Psoas muscle (tissue), 8 donors: ENCODE measurements around the gene KCNQ5. TPM values are rescaled to one million over a fixed set of nuclear protein-coding genes. Genes with fewer than 3 reads are reported as not detected.

ENCODE experiments used
- ATAC-seq, 4 donors: fragments of 200-7000 bp; cut with Tn5 transposase; one replicate each; pipeline ENCODE4 v1.9.1; 2020; ENCODE audit warnings: moderate library complexity in 3 of 4, mild to moderate bottlenecking in 2 of 4
- DNase-seq, 2 donors: peaks; one replicate each; pipeline ENCODE4 v3.0.0-alpha.2; 2020
- H3K27ac ChIP-seq: fragments of 200-600 bp; one replicate; pipeline ENCODE4 v1.8.0; 2022
- H3K27me3 ChIP-seq, 3 donors: fragments of 200-600 bp in 1 of 3; one replicate each; pipeline versions ENCODE4 v1.6.1 to v1.8.0; 2013 to 2022; ENCODE audit warnings: low read length in 2 of 3, mild to moderate bottlenecking in 2 of 3, moderate library complexity in 1 of 3; ENCODE audit not compliant: insufficient read depth in 3 of 3
- H3K36me3 ChIP-seq, 2 donors: fragments of 200-600 bp in 1 of 2; one replicate each; pipeline versions ENCODE4 v1.6.1 to v1.8.0; 2013 to 2022; ENCODE audit warnings: low read depth in 1 of 2, mild to moderate bottlenecking in 1 of 2, moderate library complexity in 1 of 2; ENCODE audit not compliant: insufficient read depth in 1 of 2
- H3K4me1 ChIP-seq: fragments of 200-600 bp; one replicate; pipeline ENCODE4 v1.8.0; 2022
- H3K4me3 ChIP-seq: fragments of 200-600 bp; one replicate; pipeline ENCODE4 v1.8.0; 2022; ENCODE audit warnings: mild to moderate bottlenecking
- H3K9me3 ChIP-seq: fragments of 200-600 bp; one replicate; pipeline ENCODE4 v1.8.0; 2022
- CTCF ChIP-seq: fragments of 200-600 bp; IDR thresholded peaks from one replicate; pipeline ENCODE4 v1.8.0; 2022; ENCODE audit warnings: antibody characterized with exemption
- whole genome bisulfite sequencing, 3 donors: extraction: QIAGEN DNeasy Blood & Tissue Kit; methylation state at CpG; one replicate each; pipeline versions ENCODE4 v1.1.6 to v1.1.7; 2013; 5-methylcytosine and 5-hydroxymethylcytosine counted together
- intact Hi-C, 2 donors: fragments of 100-400 bp; cut with DNase I; formaldehyde crosslinking; loops; one replicate each; pipeline versions ENCODE4 v1.11.0 to v1.14.2; 2022
- polyA plus RNA-seq, 3 donors: library from polyadenylated mRNA; stranded (reverse); fragments of 200-250 nt; gene quantifications; one replicate each; pipeline ENCODE4 v1.2.3, GENCODE V29; 2013
- total RNA-seq, 4 donors: library from RNA; stranded (reverse); fragmentation: NEBNext Ultra II Directional in 2 of 4; extraction: Animal tissue kit (Norgen Biotek cat#: 25700) in 2 of 4; gene quantifications; one replicate each; pipeline versions ENCODE4 v1.2.1 to v1.2.4, GENCODE V29; 2021 to 2023
- donor health status: healthy with polysubstance abuse.
- donor health status: DM: no; HTN: no; CAD: no; lungs with moderate emphysema.
- donor health status: Bipolar disorder and iron deficiency.
- donor health status: healthy.
- donor health status: DM: yes; HTN: yes; CAD: no.
- donor health status: DM: no; HTN: no; CAD: no.
- donor health status: DM: no; HTN: no; CAD: no.
- donor health status: DM: yes; HTN: yes; CAD: no.

Gene KCNQ5
- total and polyA plus RNA-seq, 7 donors, result 4.4 to 90.7 (median 25.7) TPM

DNA sequence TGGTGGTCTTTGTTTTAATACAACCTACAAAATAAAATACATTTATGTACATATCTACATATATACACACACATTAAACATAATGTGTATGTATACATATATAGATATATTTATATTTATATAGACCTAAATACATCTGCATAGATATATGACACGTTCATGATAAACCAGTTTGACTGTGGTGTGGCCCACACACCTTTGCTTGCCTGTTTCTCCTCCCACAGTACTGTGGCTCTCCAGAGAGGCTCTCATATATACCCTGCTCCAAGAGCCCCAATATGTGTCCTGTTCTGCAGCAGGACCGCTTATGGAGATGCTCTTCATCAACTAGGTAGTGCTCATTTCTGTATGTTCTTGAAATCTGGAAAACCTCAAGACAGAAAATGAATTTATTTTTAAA is 207.0 kb downstream of the KCNQ5 start:
- WGBS, 3 donors, result 72 to 92% (median 92%) methylated on average over 2 of the region's 2 CpGs
- Histone ChIP-seq H3K36me3 (no peaks in the 10 kb centered on the region), H3K9me3 (no peaks in the 10 kb centered on the region), H3K27ac (no peak overlapping the region), H3K27me3 (no peaks in the 10 kb centered on the region), H3K4me1 (peaks cover 55% of the 10 kb centered on the region), H3K4me3 (no peak overlapping the region)
- no peak for ATAC-seq
- TF ChIP-seq CTCF, result no peak
- DNase-seq, result no peak
- intact Hi-C loops, result no loop called here

DNA sequence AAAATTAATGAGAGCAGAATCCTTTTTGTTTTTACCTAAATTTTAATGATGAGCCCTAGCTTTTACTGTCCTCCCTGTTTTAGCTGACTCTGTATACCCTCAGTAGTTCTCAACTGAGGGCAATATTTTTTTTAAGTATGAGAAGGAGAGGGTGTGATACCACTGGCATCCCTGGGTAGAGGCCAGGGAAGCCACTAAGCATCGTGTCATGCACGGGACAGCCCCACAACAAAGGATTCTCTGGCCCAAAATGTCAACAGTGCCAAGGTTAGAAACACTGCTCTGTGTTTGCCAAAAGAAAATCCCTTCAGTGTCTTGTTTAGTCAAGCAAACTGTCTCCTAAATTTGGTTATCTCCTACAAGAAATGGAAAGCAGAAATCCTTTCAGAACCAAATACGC is 210.4 kb downstream of the KCNQ5 start:
- TF ChIP-seq CTCF, result no peak
- WGBS, 3 donors, result 45 to 59% (median 47%) methylated on average over 3 of the region's 3 CpGs
- no peaks in the 10 kb centered on the region for H3K36me3 ChIP-seq
- ATAC-seq (peak; percentile 95 to 99 (median 98)), DNase-seq (peak in 1 of 2 donors; percentile 55)
- peak overlapping the region; percentile 50 for H3K27ac ChIP-seq
- no peak overlapping the region for H3K4me3 ChIP-seq
- H3K27me3 ChIP-seq, result no peaks in the 10 kb centered on the region
- intact Hi-C loops, result no loop called here
- no peaks in the 10 kb centered on the region for H3K9me3 ChIP-seq
- peaks cover 39% of the 10 kb centered on the region for H3K4me1 ChIP-seq

DNA sequence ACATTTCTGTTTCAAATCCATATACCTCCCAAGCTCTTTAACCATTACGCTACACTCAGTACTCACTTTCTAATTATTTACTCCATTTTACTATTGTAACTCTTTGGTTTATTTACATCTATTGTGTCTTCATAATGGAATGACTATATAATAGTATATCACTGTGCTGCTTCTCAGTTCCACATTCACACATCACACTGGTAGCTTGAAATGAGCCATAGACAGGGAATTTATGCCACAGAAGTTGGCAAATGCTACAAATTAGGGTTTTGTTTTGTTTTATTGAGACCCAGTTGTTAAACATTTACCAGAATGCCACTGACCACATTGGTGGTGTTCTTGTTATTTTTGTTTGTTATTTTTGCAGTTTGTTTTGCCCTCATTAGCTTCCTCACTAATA is 213.9 kb downstream of the KCNQ5 start:
- no peak for ATAC-seq
- 94 to 98% (median 95%) methylated on average over 1 of the region's 1 CpG for WGBS, 3 donors
- no peaks in the 10 kb centered on the region for H3K27me3 ChIP-seq
- no peak overlapping the region for H3K27ac ChIP-seq
- H3K36me3 ChIP-seq, result no peaks in the 10 kb centered on the region
- no peak overlapping the region for H3K4me3 ChIP-seq
- peaks cover 36% of the 10 kb centered on the region for H3K4me1 ChIP-seq
- no peak for TF ChIP-seq CTCF
- intact Hi-C loops, result no loop called here
- H3K9me3 ChIP-seq, result no peaks in the 10 kb centered on the region
- DNase-seq, result no peak

DNA sequence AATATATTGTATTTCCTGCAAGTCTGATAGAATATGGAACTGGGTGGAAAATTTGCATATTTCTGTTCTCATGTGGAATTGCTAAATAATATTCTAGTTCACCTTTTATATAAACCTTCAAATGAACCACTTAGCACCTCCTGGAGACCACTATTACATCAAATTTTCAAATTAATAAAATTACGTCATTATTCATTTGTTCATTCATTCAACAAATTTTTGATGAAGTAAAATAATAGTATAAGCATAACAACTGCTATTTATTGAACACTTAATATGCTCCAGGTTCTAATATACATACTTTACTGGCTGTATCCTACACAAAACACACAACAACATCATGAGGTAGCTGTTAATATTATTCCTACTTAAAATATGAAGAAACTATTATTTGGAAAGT is 215.1 kb downstream of the KCNQ5 start:
- Histone ChIP-seq H3K27ac (no peak overlapping the region), H3K36me3 (no peaks in the 10 kb centered on the region), H3K4me1 (peaks cover 35% of the 10 kb centered on the region), H3K9me3 (no peaks in the 10 kb centered on the region), H3K4me3 (no peak overlapping the region), H3K27me3 (no peaks in the 10 kb centered on the region)
- 93 to 97% (median 96%) methylated on average over 1 of the region's 1 CpG for WGBS, 3 donors
- DNase-seq, result no peak
- no peak for TF ChIP-seq CTCF
- no peak for ATAC-seq
- intact Hi-C loops, result no loop called here

DNA sequence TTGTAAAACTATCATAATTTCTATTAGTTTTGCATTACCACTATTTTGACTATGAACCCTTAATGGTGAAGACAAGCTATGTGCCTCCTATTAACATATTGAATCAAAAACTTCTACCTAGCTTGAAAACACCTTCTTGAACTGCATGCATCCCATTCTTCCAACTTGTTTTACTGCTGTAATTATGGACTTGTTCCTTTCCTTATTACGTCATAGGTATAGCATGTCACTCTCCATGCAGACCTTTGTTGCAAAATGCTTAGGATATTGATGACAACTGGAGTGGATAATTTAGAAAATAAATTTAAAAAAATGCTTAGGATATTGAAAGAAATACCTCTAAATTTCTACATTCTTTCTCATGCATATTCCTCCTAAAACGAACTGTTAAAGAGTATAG is 219.3 kb downstream of the KCNQ5 start:
- ATAC-seq (no peak), DNase-seq (no peak)
- no peak for TF ChIP-seq CTCF
- H3K27ac ChIP-seq, result no peak overlapping the region
- H3K27me3 ChIP-seq, result no peaks in the 10 kb centered on the region
- intact Hi-C loops, result no loop called here
- 71 to 87% (median 80%) methylated on average over 2 of the region's 2 CpGs for WGBS, 3 donors
- H3K36me3 ChIP-seq, result no peaks in the 10 kb centered on the region
- H3K4me1 ChIP-seq, result peaks cover 15% of the 10 kb centered on the region
- no peak overlapping the region for H3K4me3 ChIP-seq
- no peaks in the 10 kb centered on the region for H3K9me3 ChIP-seq
